ENCODE data around the gene TIMP1. TPM values are rescaled to one million over a fixed set of nuclear protein-coding genes. Genes with fewer than 3 reads are reported as not detected.

TIMP1 gene
- total RNA-seq, 2 donors from 2014 or later: 56.1 to 302 TPM

- no peak overlapping the region for H3K4me3 Mint-ChIP-seq
- ATAC-seq (replicated peaks): no peak
- H3K27me3 Mint-ChIP-seq: no peaks in the 10 kb centered on the region
- no peaks in the 10 kb centered on the region for H3K4me1 Mint-ChIP-seq
- no peaks in the 10 kb centered on the region for H3K36me3 Mint-ChIP-seq (ENCODE audit: low read depth)
- no peaks in the 10 kb centered on the region for H3K9me3 Mint-ChIP-seq
- no peak overlapping the region for H3K27ac Mint-ChIP-seq
Observed at GRCh38 chrX:47608130-47608810, 26.0 kb downstream of the TIMP1 start.

GRCh38 chrX:47610511-47610910 lies 28.3 kb downstream of the TIMP1 start:
- H3K36me3 Mint-ChIP-seq (ENCODE audit: low read depth): no peaks in the 10 kb centered on the region
- H3K9me3 Mint-ChIP-seq: no peaks in the 10 kb centered on the region
- H3K27me3 Mint-ChIP-seq: no peaks in the 10 kb centered on the region
- ATAC-seq (replicated peaks): no peak
- H3K4me3 Mint-ChIP-seq: no peak overlapping the region
- no peaks in the 10 kb centered on the region for H3K4me1 Mint-ChIP-seq
- H3K27ac Mint-ChIP-seq: no peak overlapping the region

- Mint-ChIP-seq H3K4me1 (no peaks in the 10 kb centered on the region), H3K4me3 (no peak overlapping the region), H3K27me3 (no peaks in the 10 kb centered on the region), H3K27ac (no peak overlapping the region), H3K36me3 (ENCODE audit: low read depth) (no peaks in the 10 kb centered on the region), H3K9me3 (no peaks in the 10 kb centered on the region)
- no peak for ATAC-seq (replicated peaks)
Observed at GRCh38 chrX:47611489-47611888, 29.3 kb downstream of the TIMP1 start.

- no peak for ATAC-seq (replicated peaks)
- Mint-ChIP-seq H3K9me3 (no peaks in the 10 kb centered on the region), H3K36me3 (ENCODE audit: low read depth) (no peaks in the 10 kb centered on the region), H3K27ac (no peak overlapping the region), H3K4me3 (no peak overlapping the region), H3K27me3 (no peaks in the 10 kb centered on the region), H3K4me1 (no peaks in the 10 kb centered on the region)
Observed at GRCh38 chrX:47611926-47612325, 29.7 kb downstream of the TIMP1 start.

GRCh38 chrX:47612418-47612817 lies 30.2 kb downstream of the TIMP1 start:
- H3K4me1 Mint-ChIP-seq: no peaks in the 10 kb centered on the region
- no peaks in the 10 kb centered on the region for H3K36me3 Mint-ChIP-seq (ENCODE audit: low read depth)
- ATAC-seq (replicated peaks): no peak
- no peak overlapping the region for H3K4me3 Mint-ChIP-seq
- H3K9me3 Mint-ChIP-seq: no peaks in the 10 kb centered on the region
- H3K27ac Mint-ChIP-seq: no peak overlapping the region
- H3K27me3 Mint-ChIP-seq: no peaks in the 10 kb centered on the region

- Mint-ChIP-seq H3K4me1 (no peaks in the 10 kb centered on the region), H3K4me3 (no peak overlapping the region), H3K9me3 (no peaks in the 10 kb centered on the region), H3K27me3 (no peaks in the 10 kb centered on the region), H3K36me3 (ENCODE audit: low read depth) (no peaks in the 10 kb centered on the region), H3K27ac (no peak overlapping the region)
- no peak for ATAC-seq (replicated peaks)
Observed at GRCh38 chrX:47613082-47613481, 30.8 kb downstream of the TIMP1 start.

GRCh38 chrX:47614618-47615017 lies 32.4 kb downstream of the TIMP1 start:
- Mint-ChIP-seq H3K4me1 (no peaks in the 10 kb centered on the region), H3K27me3 (no peaks in the 10 kb centered on the region), H3K27ac (no peak overlapping the region), H3K36me3 (ENCODE audit: low read depth) (no peaks in the 10 kb centered on the region), H3K9me3 (no peaks in the 10 kb centered on the region), H3K4me3 (no peak overlapping the region)
- no peak for ATAC-seq (replicated peaks)

GRCh38 chrX:47618923-47619485 lies 36.8 kb downstream of the TIMP1 start:
- no peaks in the 10 kb centered on the region for H3K36me3 Mint-ChIP-seq (ENCODE audit: low read depth)
- H3K4me3 Mint-ChIP-seq: peak overlapping the region; percentile 75
- no peak for ATAC-seq (replicated peaks)
- no peaks in the 10 kb centered on the region for H3K9me3 Mint-ChIP-seq
- H3K27ac Mint-ChIP-seq: peak overlapping the region; percentile 22
- H3K4me1 Mint-ChIP-seq: no peaks in the 10 kb centered on the region
- no peaks in the 10 kb centered on the region for H3K27me3 Mint-ChIP-seq

- Mint-ChIP-seq H3K4me3 (peak within 1 kb of the TSS; percentile 75), H3K9me3 (no peaks in the 10 kb centered on the region), H3K27me3 (no peaks in the 10 kb centered on the region), H3K27ac (peak within 1 kb of the TSS; percentile 22), H3K4me1 (no peaks in the 10 kb centered on the region), H3K36me3 (ENCODE audit: low read depth) (no peaks in the 10 kb centered on the region)
- peak; percentile 85 for ATAC-seq (replicated peaks)
Observed at GRCh38 chrX:47619486-47620302, 37.5 kb downstream of the TIMP1 start, which contains the start of gene SYN1. SYN1 (minus strand) TSS chrX:47619857; CDS start chrX:47619728, 129 bp downstream.

GRCh38 chrX:47620303-47620685 lies 38.1 kb downstream of the TIMP1 start:
- Mint-ChIP-seq H3K4me1 (no peaks in the 10 kb centered on the region), H3K27me3 (no peaks in the 10 kb centered on the region), H3K4me3 (peak overlapping the region; percentile 26), H3K27ac (no peak overlapping the region), H3K9me3 (no peaks in the 10 kb centered on the region), H3K36me3 (ENCODE audit: low read depth) (no peaks in the 10 kb centered on the region)
- ATAC-seq (replicated peaks): no peak

- Mint-ChIP-seq H3K36me3 (ENCODE audit: low read depth) (no peaks in the 10 kb centered on the region), H3K4me3 (no peak overlapping the region), H3K4me1 (no peaks in the 10 kb centered on the region), H3K27ac (no peak overlapping the region), H3K27me3 (no peaks in the 10 kb centered on the region), H3K9me3 (no peaks in the 10 kb centered on the region)
- ATAC-seq (replicated peaks): no peak
Observed at GRCh38 chrX:47621851-47622250, 39.6 kb downstream of the TIMP1 start.

GRCh38 chrX:47623540-47624027 lies 41.3 kb downstream of the TIMP1 start:
- Mint-ChIP-seq H3K4me3 (peak overlapping the region; percentile 80), H3K9me3 (no peaks in the 10 kb centered on the region), H3K4me1 (peaks cover under 1% of the 10 kb centered on the region), H3K27me3 (no peaks in the 10 kb centered on the region), H3K36me3 (ENCODE audit: low read depth) (no peaks in the 10 kb centered on the region), H3K27ac (no peak overlapping the region)
- ATAC-seq (replicated peaks): peak; percentile 67

GRCh38 chrX:47625365-47625764 lies 43.1 kb downstream of the TIMP1 start:
- H3K9me3 Mint-ChIP-seq: no peaks in the 10 kb centered on the region
- no peak overlapping the region for H3K27ac Mint-ChIP-seq
- no peaks in the 10 kb centered on the region for H3K36me3 Mint-ChIP-seq (ENCODE audit: low read depth)
- no peak overlapping the region for H3K4me3 Mint-ChIP-seq
- no peak for ATAC-seq (replicated peaks)
- no peaks in the 10 kb centered on the region for H3K27me3 Mint-ChIP-seq
- peaks cover 13% of the 10 kb centered on the region for H3K4me1 Mint-ChIP-seq

- ATAC-seq (replicated peaks): peak; percentile 29
- Mint-ChIP-seq H3K4me1 (peaks cover 13% of the 10 kb centered on the region), H3K27ac (peak overlapping the region; percentile 33), H3K9me3 (no peaks in the 10 kb centered on the region), H3K4me3 (peak overlapping the region; percentile 80), H3K27me3 (no peaks in the 10 kb centered on the region), H3K36me3 (ENCODE audit: low read depth) (peaks cover 9% of the 10 kb centered on the region)
Observed at GRCh38 chrX:47628982-47629381, 46.7 kb downstream of the TIMP1 start.

Measured in activated T-helper 17 cell treated with anti-CD3 and anti-CD28 coated beads, Interleukin-2, amount 50 U/mL, for 72 hours (primary cell).